Stimulated activated CD4-positive, alpha-beta T cell treated with anti-CD3 and anti-CD28 coated beads, Interleukin-4, amount 100 ng/mL, for 4 hours (primary cell): ENCODE results near the gene CXCR6.
"Not testable (repeated sequence)": the region's sequence is repeated elsewhere in the genome, so short reads cannot be mapped to it uniquely, and the experiment has no call there.

Experiments
- DNase-seq, 2 experiments: peaks; one replicate each; pipeline ENCODE4 v3.0.0-alpha.2; 2020

Gene CXCR6

DNA sequence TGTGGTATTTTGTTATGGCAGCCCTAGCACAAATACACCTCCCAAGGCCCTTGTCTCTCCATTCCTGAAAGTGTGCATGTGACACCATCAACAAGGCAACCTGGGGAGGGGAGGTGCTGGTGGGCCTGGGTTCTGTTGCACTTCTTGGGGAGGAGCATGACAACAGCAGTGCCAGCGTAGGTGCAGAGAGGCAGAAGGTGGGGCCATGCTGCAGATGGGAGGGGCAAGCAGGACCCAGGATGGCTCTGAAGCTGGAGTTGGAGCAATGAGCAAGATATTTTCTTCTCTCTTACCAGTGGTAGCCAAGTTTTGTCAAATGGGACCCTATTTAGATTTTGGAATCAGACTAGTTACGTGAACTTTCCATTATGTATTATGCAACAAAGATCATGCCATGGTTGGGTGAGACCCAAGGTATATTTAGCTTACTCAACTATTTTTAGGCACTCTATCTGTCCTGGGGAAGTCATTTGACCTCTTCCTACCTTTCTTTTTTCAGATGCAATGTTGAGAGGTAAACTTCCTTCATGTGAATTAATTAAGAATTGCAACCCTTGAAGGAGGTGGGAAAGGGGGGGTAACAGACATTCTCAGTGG, 49.0 kb downstream of the CXCR6 start:
- DNase-seq, result no peak

DNA sequence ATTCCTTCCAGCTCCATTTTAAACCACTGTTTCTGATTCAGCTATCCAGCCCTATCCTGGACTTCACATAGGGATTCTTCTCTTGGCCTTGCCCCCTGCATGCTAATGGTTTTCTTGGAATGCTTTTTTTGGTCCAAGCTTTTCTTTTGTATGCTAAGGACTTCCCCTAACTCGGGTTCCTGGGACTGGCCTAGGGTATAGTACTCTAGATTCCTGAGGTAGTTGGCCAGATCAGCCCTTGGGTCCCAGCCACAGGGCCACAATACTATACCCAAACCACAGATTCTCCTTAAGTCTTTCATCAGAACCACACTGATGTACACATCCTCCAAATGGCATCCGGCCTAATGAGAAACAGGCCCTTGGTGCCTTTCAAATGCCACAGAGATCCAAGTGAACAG, 49.6 kb downstream of the CXCR6 start:
- DNase-seq, result no peak

DNA sequence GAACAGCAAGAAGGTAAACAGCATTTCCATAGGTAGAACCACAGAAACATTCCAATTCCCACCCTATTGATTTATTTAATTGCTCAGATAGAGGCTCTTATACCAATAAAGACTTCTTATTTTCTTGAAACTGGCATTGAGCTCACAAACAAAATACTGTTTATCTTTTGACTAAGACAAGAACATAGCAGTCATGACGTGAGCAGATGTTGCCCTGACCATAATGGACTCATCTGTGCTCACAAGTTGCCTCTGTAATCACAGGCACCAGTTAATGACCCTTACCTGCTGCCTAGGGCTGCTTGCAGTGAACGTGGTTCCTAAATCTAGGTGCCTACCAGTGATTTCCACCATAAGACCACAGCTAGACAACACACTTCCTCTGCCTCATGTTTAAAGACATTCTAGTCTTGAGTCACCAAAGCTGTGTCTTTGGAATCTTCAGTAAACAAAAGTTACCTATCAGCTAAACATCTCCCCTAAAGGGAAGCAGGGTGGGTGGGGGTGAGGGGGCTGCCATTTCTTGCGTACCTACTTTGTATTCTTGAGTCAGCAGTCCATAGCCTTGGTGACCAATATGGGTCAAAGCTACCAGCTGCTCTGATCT, 50.3 kb downstream of the CXCR6 start:
- DNase-seq, result no peak

DNA sequence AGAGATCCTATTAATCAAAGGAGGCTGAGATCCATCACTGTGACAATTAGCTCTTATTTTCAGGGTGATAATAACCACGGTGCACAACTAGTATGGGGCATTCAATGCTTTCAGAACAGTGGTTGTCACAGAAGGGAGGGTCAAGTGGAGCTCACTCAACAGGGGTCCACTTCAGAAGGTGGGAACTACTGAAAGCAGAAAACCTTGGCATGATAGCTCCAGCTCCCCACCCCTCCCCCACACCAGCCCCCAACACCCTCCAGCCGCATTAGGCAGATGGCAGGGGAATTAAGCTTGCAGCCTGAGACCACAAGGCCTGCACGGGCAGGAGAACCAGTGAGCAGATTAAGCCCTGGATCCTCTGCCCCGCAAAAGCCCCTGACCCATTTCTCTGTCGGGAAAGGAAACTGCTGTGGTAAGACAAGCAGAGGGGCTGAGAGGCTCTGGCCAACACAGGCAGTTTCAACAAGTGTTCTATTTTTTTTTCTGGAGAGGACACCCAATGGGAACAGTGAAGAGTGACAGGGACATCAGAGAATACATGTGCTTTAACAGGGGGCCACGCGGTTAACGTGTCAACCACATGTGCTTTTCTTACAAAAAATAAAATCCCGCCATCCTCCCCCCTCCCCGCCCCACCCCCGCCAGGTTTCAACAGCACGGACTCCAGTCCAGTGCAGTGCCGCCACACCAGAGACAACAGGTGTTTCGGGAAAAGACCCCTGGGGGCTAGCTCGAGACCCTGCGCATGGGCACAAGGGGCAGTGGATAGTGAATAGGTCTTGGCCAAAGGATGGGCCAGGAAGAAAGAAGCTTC, 51.4 kb downstream of the CXCR6 start:
- peak; percentile 27 to 34 for DNase-seq

DNA sequence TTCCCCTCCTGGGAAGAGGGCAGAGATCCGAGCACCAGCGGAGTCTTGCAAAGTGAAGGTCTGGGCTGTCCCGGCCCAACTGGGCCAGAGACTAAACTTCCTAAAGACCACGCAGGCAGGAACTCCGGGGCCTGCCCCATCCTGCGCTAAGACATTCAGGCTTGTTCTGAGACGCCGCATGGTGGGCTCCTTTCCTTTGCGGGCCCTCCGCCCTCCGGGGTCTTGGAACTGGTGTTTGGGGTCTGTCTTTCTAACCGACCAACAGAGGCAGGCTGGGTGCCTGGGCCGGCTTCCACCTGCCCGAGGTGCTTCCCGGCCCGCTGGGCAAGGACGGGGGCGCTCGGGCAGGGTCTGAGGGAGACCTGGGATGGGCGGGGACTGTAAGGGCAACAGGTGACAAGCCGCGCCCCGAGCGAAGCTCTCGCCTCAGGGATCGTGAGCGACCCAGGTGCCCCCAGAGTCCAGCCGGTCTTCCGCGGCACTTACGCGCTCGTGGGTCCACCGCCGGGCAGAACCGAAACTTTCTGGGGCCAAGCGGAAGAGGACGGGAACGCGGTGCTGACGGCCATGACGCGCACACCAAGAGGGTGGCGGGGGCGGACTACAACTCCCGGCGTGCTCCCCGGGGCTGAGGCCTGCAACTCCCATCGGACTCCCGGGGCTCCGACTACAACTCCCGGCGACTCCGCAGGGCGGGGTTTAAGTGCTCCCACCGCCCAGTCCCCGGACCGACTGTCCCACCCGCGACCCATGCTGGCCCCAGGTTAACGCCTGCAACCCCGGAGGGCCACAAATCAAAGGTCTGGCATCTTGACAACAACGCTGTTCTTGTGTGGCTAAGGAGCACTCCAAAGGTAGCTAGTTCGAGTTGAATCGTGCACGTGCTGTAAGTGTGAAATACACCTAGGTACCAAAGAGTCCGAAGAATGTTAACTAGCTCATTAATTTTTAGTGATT, 52.2 kb downstream of the CXCR6 start, which contains the start of gene FYCO1:
FYCO1 (minus strand) TSS at position 589 of the 957 bp plus-strand sequence. CDS start 10,914 bp downstream, outside the sequence.
- DNase-seq, result peak; percentile 87 to 90

DNA sequence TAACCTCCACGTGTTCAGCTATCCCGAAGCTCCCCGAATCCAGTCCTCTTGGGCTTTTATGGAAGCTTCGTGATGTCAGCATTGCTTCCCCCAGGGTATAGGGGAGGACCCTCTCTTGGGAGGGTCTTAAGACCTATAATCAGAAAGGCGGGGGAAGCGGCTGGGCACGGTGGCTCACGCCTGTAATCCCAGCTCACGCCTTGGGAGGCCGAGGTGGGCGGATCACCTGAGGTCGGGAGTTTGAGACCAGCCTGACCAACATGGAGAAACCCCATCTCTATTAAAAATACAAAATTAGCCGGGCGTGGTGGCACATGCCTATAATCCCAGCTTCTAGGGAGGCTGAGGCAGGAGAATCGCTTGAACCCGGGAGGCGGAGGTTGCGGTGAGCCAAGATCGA, 54.2 kb downstream of the CXCR6 start:
- not testable (repeated sequence) for DNase-seq

- no peak for DNase-seq
Observed at GRCh38 chr3:45997942-45998341, 54.7 kb downstream of the CXCR6 start.
